Measurements from ENCODE around the gene RASGRF1.

RASGRF1 gene

GRCh38 chr15:78938658-78939488 lies 151.7 kb downstream of the RASGRF1 start:
- no peak overlapping the region for H3K4me3 ChIP-seq (ENCODE audit: low read depth, low read length)

GRCh38 chr15:78937132-78937739 lies 153.3 kb downstream of the RASGRF1 start:
- no peak for TF ChIP-seq CTCF (IDR thresholded peaks at IDR 0.05; ENCODE audit: low read depth, low read length)
- no peak overlapping the region for H3K4me3 ChIP-seq (ENCODE audit: low read depth, low read length)

More at GRCh38 chr15:78938658-78939488, 151.7 kb downstream of the RASGRF1 start:
- TF ChIP-seq CTCF (IDR thresholded peaks at IDR 0.05; ENCODE audit: low read depth, low read length) = no peak

GRCh38 chr15:78934655-78935023 lies 155.9 kb downstream of the RASGRF1 start:
- no peak overlapping the region for H3K4me3 ChIP-seq (ENCODE audit: low read depth, low read length)
- TF ChIP-seq CTCF (IDR thresholded peaks at IDR 0.05; ENCODE audit: low read depth, low read length) = no peak

GRCh38 chr15:78933823-78934654 lies 156.5 kb downstream of the RASGRF1 start:
- no peak for TF ChIP-seq CTCF (IDR thresholded peaks at IDR 0.05; ENCODE audit: low read depth, low read length)
- H3K4me3 ChIP-seq (ENCODE audit: low read depth, low read length) = no peak overlapping the region

GRCh38 chr15:78933187-78933822 lies 157.3 kb downstream of the RASGRF1 start:
- no peak overlapping the region for H3K4me3 ChIP-seq (ENCODE audit: low read depth, low read length)
- TF ChIP-seq CTCF (IDR thresholded peaks at IDR 0.05; ENCODE audit: low read depth, low read length) = no peak

- TF ChIP-seq CTCF (IDR thresholded peaks at IDR 0.05; ENCODE audit: low read depth, low read length) = no peak
- H3K4me3 ChIP-seq (ENCODE audit: low read depth, low read length) = no peak overlapping the region
Measured at GRCh38 chr15:78932258-78932808, 158.2 kb downstream of the RASGRF1 start.

All from WI38 (cell line).